IPS-11a (cell line): ENCODE measurements around the gene SMAD6.
"Not testable (repeated sequence)": the region's sequence is repeated elsewhere in the genome, so short reads cannot be mapped to it uniquely, and the experiment has no call there.

ENCODE experiments used
- H3K4me3 ChIP-seq: one replicate; pipeline ENCODE4 v1.5.1; 2013; ENCODE audit warnings: low read depth, low read length, control low read depth

Gene SMAD6

GRCh38 chr15:66756295-66756694 lies 54.3 kb downstream of the SMAD6 start:
- no peak overlapping the region for H3K4me3 ChIP-seq

- no peak overlapping the region for H3K4me3 ChIP-seq
Observed at GRCh38 chr15:66757030-66757429, 55.0 kb downstream of the SMAD6 start.

- H3K4me3 ChIP-seq = no peak overlapping the region
Observed at GRCh38 chr15:66757521-66757920, 55.5 kb downstream of the SMAD6 start.

GRCh38 chr15:66758217-66758616 lies 56.2 kb downstream of the SMAD6 start:
- H3K4me3 ChIP-seq = not testable (repeated sequence)

- H3K4me3 ChIP-seq = no peak overlapping the region
Observed at GRCh38 chr15:66758844-66759243, 56.8 kb downstream of the SMAD6 start.

- no peak overlapping the region for H3K4me3 ChIP-seq
Observed at GRCh38 chr15:66760097-66760967, 58.3 kb downstream of the SMAD6 start.

GRCh38 chr15:66760968-66761725 lies 59.1 kb downstream of the SMAD6 start:
- H3K4me3 ChIP-seq = no peak overlapping the region

GRCh38 chr15:66761726-66762595 lies 59.9 kb downstream of the SMAD6 start:
- no peak overlapping the region for H3K4me3 ChIP-seq

GRCh38 chr15:66763186-66764071 lies 61.4 kb downstream of the SMAD6 start:
- no peak overlapping the region for H3K4me3 ChIP-seq

- no peak overlapping the region for H3K4me3 ChIP-seq
Observed at GRCh38 chr15:66764072-66764786, 62.2 kb downstream of the SMAD6 start.

GRCh38 chr15:66765478-66766281 lies 63.6 kb downstream of the SMAD6 start:
- no peak overlapping the region for H3K4me3 ChIP-seq

GRCh38 chr15:66766282-66767230 lies 64.5 kb downstream of the SMAD6 start:
- no peak overlapping the region for H3K4me3 ChIP-seq

GRCh38 chr15:66767240-66767659 lies 65.2 kb downstream of the SMAD6 start:
- H3K4me3 ChIP-seq = no peak overlapping the region

- no peak overlapping the region for H3K4me3 ChIP-seq
Observed at GRCh38 chr15:66768987-66769386, 67.0 kb downstream of the SMAD6 start.

- no peak overlapping the region for H3K4me3 ChIP-seq
Observed at GRCh38 chr15:66770518-66771350, 68.7 kb downstream of the SMAD6 start.

GRCh38 chr15:66771351-66771650 lies 69.3 kb downstream of the SMAD6 start:
- no peak overlapping the region for H3K4me3 ChIP-seq

- no peak overlapping the region for H3K4me3 ChIP-seq
Observed at GRCh38 chr15:66772604-66773128, 70.6 kb downstream of the SMAD6 start.
